Mucosa of rectum (tissue), 2 donors: ENCODE measurements around the gene EPS8.

Experiments
- H3K27ac ChIP-seq, 2 donors: one replicate each; pipeline ENCODE4 v1.7.0; 2013; ENCODE audit warnings: inconsistent platforms in 2 of 2, low read depth in 2 of 2, low read length in 2 of 2
- H3K27me3 ChIP-seq, 2 donors: one replicate each; pipeline ENCODE4 v1.7.0; 2013; ENCODE audit warnings: low read length in 2 of 2; ENCODE audit not compliant: control insufficient read depth in 2 of 2, insufficient read depth in 2 of 2
- H3K36me3 ChIP-seq, 2 donors: one replicate each; pipeline ENCODE4 v1.7.0; 2013; ENCODE audit warnings: low read length in 2 of 2; ENCODE audit not compliant: control insufficient read depth in 2 of 2, insufficient read depth in 2 of 2
- H3K4me1 ChIP-seq, 2 donors: one replicate each; pipeline ENCODE4 v1.7.0; 2013; ENCODE audit warnings: low read length in 2 of 2, mild to moderate bottlenecking in 1 of 2; ENCODE audit not compliant: control insufficient read depth in 2 of 2, insufficient read depth in 2 of 2
- H3K4me3 ChIP-seq, 2 donors: one replicate each; pipeline ENCODE4 v1.7.0; 2013; ENCODE audit warnings: low read length in 2 of 2
- H3K9ac ChIP-seq, 2 donors: one replicate each; pipeline ENCODE4 v1.7.0; 2013; ENCODE audit warnings: low read length in 2 of 2, low read depth in 1 of 2, mild to moderate bottlenecking in 1 of 2
- H3K9me3 ChIP-seq, 2 donors: one replicate each; pipeline ENCODE4 v1.7.0; 2013; ENCODE audit warnings: low read length in 2 of 2; ENCODE audit not compliant: control insufficient read depth in 2 of 2
- donor health status: healthy.
- donor health status: Normal muscosa, but diverticular disease.

The EPS8 gene

DNA sequence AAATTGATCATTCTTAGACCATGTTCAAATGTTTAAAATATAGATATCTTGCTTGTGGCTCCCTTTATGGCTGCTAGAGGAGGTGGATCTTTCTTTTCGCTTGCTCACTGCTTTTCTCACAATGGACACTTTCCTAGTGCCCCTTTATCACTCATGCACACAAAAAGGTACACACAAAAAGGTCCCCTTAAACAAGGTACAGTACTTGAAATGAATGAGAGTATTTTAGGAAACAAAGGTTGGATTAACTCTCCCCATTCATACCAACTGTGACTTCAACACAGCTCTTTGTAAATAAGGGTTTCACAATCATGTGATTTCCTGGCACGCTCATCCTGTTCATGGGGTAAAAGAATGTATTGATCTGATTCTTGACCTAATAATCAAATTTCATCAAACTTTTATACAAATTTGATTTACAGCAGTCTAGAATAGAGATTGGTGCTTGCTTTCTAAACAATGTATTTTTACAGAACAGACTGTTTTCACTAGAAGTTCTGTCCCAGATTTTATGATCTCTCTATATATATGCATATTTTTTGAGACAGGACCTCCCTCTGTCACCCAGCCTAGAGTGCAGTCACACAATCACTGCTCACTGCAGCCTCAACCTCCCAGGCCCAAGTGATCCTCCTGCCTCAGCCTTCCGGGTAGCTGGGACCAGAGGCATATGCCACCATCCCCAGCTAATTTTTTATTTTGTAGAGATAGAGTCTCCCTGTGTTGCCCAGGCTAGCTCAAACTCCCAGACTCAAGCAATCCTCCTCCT, 34.4 kb upstream of the EPS8 start:
- H3K36me3 ChIP-seq, result no peaks in the 10 kb centered on the region
- H3K9me3 ChIP-seq, result no peaks in the 10 kb centered on the region
- no peak overlapping the region for H3K9ac ChIP-seq
- no peak overlapping the region for H3K4me3 ChIP-seq
- no peak overlapping the region for H3K27ac ChIP-seq
- no peaks in the 10 kb centered on the region for H3K27me3 ChIP-seq
- peaks cover 0 to 10% of the 10 kb centered on the region in 2 donors for H3K4me1 ChIP-seq

DNA sequence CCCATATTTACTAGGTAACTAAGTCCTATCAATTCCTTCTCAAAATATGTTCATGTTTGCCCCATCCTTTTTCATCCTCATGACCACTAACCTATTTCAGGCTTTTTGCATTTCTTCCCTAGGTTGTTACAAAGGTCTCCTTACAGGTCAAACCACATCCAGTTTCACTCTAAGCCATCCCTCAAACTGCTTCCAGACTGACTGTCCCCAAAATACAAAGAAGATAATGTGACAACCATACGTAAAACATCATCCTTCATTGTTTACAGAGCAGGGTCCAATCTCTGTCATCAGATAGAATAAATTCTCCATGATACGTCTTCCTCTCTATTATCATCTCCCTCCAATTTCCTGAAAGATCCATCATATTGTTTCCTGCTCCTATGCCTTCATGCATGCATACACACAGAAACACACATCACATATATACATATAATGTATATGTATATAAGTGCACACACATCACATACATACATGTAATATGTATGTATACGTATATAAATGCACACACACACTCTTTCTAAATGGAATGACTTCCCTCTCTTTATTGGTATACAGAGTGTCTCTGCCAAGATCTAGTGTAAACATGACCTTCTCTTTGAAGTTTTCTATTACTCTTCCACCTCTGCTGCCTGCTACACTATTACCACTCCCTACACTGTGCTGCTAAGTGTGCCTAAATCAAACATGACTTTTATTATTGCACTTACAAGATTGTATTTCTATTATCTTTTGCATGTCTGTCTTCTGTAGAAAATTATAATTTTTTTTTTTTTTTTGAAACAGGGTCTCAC, 30.7 kb upstream of the EPS8 start:
- Histone ChIP-seq H3K27me3 (no peaks in the 10 kb centered on the region), H3K4me1 (peaks cover 0 to 5% of the 10 kb centered on the region in 2 donors), H3K36me3 (no peaks in the 10 kb centered on the region), H3K27ac (no peak overlapping the region), H3K4me3 (no peak overlapping the region), H3K9ac (no peak overlapping the region), H3K9me3 (peaks cover 0 to 2% of the 10 kb centered on the region in 2 donors)

DNA sequence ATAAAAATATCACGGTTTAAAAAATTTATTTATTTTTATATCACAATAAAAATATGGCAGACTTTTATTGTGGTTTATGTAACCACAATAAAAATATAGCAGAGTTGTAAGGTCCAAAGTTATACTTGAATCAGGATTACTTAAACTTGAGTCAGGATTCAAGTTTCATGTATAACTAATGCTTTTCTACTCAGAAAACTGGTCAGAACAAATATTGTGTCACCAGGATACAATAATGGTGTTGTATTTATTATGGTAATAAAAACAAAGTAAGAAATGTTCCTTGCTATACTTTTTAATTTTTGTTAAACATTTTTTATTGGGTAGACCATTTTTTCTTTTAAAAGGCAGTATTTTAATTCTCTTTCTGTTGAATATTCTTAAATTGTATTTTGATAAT, 29.2 kb upstream of the EPS8 start:
- Histone ChIP-seq H3K27me3 (no peaks in the 10 kb centered on the region), H3K4me3 (no peak overlapping the region), H3K4me1 (peaks cover 0 to 5% of the 10 kb centered on the region in 2 donors), H3K36me3 (no peaks in the 10 kb centered on the region), H3K27ac (no peak overlapping the region), H3K9me3 (peaks cover 0 to 2% of the 10 kb centered on the region in 2 donors), H3K9ac (no peak overlapping the region)

DNA sequence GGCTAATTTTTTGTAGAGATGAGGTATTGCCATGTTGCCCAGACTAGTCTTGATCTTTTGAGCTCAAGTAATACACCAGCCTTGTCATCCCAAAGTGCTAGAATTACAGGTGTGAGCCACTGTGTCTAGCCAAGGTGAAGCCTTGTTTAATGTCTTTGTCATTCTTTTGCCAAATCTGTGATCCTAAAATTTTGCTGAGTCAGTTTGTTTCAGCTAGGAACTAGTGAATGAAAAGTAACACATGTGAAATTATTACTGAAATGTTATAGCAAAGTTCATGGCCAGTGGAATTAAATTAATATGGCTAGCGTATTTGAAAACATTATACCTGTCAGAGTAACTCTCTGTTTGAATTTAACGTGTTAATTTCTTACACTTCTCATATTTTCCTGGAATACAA, 26.5 kb upstream of the EPS8 start:
- Histone ChIP-seq H3K27me3 (no peaks in the 10 kb centered on the region), H3K9ac (no peak overlapping the region), H3K27ac (no peak overlapping the region), H3K4me1 (peaks cover 0 to 5% of the 10 kb centered on the region in 2 donors), H3K36me3 (no peaks in the 10 kb centered on the region), H3K4me3 (no peak overlapping the region), H3K9me3 (peaks cover 0 to 2% of the 10 kb centered on the region in 2 donors)

DNA sequence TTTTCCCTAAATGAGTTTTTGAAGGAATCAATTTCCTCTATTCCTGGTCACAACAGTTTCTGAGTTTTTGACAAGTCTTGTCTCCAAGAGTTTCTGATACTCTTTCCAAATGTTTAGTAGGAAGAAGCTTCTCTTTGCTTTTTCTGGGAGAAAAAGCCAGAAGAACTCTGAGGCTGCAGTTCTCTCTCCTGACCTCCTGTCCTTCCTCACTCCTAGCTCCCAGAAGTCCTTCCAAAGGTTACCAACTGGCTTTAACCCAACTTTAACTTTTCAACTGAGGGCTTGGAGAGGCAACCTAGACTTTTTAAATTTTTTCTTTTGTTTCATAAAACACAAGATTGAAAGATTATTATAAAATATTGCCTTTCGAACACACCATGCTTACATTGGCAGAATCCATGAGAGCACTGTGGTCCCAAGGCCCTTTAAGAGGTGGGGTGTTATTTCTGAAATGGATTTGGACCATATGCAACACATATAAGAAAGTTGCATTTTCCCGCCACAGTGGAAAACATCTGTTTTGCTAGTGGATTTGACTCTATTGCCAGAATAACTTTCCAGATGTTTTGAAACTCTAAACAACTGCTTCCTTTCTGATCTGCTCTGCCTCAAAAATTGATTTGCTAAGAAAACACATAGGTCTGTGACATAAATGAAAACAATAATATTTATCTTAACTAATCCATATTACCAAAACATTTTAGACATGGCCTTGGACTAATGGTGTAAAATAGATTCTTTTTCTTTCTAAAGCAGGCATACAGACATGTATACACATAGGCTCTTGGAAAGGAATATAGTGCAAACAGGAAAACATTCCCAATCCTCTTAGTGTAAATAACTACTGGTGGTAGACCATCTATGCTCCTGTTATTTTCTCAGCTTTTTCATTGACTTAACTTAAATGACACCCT, 22.3 kb upstream of the EPS8 start:
- no peak overlapping the region for H3K27ac ChIP-seq
- no peaks in the 10 kb centered on the region for H3K27me3 ChIP-seq
- no peak overlapping the region for H3K9ac ChIP-seq
- no peaks in the 10 kb centered on the region for H3K36me3 ChIP-seq
- no peaks in the 10 kb centered on the region for H3K4me1 ChIP-seq
- no peaks in the 10 kb centered on the region for H3K9me3 ChIP-seq
- H3K4me3 ChIP-seq, result no peak overlapping the region

DNA sequence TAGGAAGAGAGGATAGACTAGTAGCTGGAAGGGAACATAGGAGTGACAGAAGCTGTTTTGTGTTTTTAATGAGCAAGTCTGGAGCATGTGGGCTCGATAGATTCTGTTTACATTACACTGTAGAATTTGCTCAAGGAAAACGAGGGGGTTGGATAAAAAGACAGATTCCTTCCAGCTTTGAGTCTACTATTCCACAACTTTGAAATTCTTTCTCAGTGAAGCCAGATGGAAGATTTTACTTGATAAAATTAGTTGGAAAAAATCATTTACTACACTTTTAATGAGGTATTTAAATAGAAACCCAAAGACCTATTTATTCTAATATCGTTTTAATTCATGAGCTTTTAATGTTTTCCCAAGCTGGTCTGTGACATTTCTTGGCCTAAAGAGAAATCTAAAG, 19.5 kb upstream of the EPS8 start:
- no peaks in the 10 kb centered on the region for H3K4me1 ChIP-seq
- no peak overlapping the region for H3K4me3 ChIP-seq
- no peak overlapping the region for H3K27ac ChIP-seq
- no peak overlapping the region for H3K9ac ChIP-seq
- no peaks in the 10 kb centered on the region for H3K27me3 ChIP-seq
- H3K9me3 ChIP-seq, result no peaks in the 10 kb centered on the region
- H3K36me3 ChIP-seq, result no peaks in the 10 kb centered on the region

DNA sequence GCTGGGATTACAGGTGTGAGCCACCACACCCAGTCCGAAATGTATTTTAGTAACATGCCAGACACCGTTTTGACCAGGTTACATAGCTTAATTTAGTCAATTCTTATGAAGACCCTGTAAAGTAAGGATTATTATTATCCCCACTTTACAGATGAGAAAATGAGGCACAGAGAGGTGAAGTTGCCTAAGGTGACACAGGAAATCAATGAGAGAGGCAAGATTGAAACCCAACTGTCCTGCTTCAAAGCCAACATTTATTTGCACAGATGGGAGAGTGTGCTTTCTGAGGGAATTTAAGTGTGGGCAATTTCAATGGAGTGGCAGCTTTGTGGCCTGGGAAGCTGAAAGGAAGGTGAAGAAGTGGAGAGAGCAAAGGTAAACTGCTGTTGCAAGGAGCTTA, 19.1 kb upstream of the EPS8 start:
- no peak overlapping the region for H3K9ac ChIP-seq
- H3K4me3 ChIP-seq, result no peak overlapping the region
- no peaks in the 10 kb centered on the region for H3K36me3 ChIP-seq
- no peak overlapping the region for H3K27ac ChIP-seq
- H3K9me3 ChIP-seq, result no peaks in the 10 kb centered on the region
- no peaks in the 10 kb centered on the region for H3K4me1 ChIP-seq
- H3K27me3 ChIP-seq, result no peaks in the 10 kb centered on the region

DNA sequence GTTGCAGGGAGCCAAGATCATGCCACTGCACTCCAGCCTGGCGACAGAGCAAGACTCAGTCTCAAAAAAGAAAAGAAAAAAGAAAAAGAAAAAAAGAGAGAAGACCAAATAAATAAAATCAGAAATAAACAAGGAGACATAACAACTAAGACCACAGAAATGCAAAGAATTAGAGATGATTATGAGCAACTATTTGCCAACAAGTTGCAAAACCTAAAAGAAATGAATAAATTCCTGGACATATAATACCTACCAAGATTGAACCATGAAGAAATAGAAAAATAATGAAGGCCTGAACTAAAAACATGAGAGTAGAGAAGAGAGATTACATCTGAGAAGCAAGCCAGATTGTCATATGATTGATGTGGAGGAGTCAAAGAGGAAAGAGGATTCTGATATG, 17.6 kb upstream of the EPS8 start:
- Histone ChIP-seq H3K27ac (no peak overlapping the region), H3K9me3 (no peaks in the 10 kb centered on the region), H3K9ac (no peak overlapping the region), H3K4me3 (no peak overlapping the region), H3K4me1 (no peaks in the 10 kb centered on the region), H3K27me3 (no peaks in the 10 kb centered on the region), H3K36me3 (no peaks in the 10 kb centered on the region)

DNA sequence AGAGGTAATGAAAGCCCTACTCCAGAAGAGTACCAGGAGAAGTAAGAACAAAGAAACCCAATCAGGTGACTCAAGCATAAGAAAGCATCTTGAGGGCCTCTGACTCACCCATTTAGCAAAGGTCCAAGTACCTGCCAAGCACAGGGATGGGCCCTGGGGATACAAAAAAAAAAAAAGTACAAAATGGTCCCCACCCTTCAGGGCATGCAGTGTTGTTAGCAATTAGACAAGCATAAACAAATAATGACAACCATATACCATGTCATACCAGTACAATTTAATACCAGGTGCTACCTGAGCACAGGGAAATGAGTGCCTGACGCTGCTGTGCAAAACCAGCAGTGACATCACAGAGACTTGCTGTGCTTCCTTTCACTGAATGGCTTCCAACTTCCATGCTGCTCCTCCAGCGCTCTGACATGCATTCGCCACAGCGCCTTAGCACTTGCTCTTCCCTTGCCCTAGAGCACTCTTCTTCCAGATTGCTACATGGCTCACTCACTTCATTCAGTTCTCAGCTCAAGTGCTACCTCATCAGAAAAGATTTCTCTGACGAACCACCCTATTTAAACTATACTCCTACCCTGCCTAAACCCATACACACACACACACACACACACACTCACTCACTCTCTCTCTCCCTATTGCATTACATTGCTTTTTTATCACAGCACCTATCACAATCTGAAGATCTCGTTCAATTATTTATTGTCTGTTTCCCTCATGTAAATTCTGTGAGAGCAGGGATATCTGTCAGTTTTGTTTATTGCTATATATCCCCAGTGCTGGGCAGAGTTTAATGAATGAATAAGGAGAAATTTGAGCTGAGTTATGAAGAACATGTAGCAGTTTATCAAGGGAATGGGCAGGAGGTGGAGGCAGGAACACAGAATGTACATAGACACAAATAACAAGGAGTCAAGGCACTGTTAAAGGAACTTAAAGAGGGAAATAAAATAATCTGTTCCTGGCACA, 12.9 kb upstream of the EPS8 start:
- Histone ChIP-seq H3K4me1 (no peaks in the 10 kb centered on the region), H3K27me3 (no peaks in the 10 kb centered on the region), H3K9me3 (no peaks in the 10 kb centered on the region), H3K4me3 (no peak overlapping the region), H3K27ac (peak overlapping the region in 1 of 2 donors; percentile 20), H3K36me3 (no peaks in the 10 kb centered on the region), H3K9ac (no peak overlapping the region)
